CD4-positive, CD25-positive, alpha-beta regulatory T cell (primary cell): ENCODE measurements around the gene CPPED1. TPM values are rescaled to one million over a fixed set of nuclear protein-coding genes. Genes with fewer than 3 reads are reported as not detected.

ENCODE experiments used
- ATAC-seq, 2 donors: fragments of 150-1000 bp; cut with Tn5 transposase; one replicate each; pipeline ENCODE4 v1.10.0; 2021; ENCODE audit warnings: low read depth in 2 of 2, moderate number of reproducible peaks in 2 of 2, moderate library complexity in 1 of 2
- DNase-seq, 3 donors: peaks; one replicate each; pipeline versions ENCODE4 v3.0.0 to v3.0.0-alpha.2; 2012 to 2022; ENCODE audit warnings: mixed read lengths in 1 of 3
- H3K27ac ChIP-seq: one replicate; pipeline ENCODE4 v1.7.0; 2013; ENCODE audit warnings: mild to moderate bottlenecking, low read length; ENCODE audit not compliant: insufficient read depth, poor library complexity, severe bottlenecking
- H3K27me3 ChIP-seq: one replicate; pipeline ENCODE4 v1.7.0; 2013; ENCODE audit warnings: low read length; ENCODE audit not compliant: control insufficient read depth, insufficient read depth
- H3K36me3 ChIP-seq: one replicate; pipeline ENCODE4 v1.7.0; 2013; ENCODE audit warnings: mild to moderate bottlenecking, low read length, moderate library complexity; ENCODE audit not compliant: control insufficient read depth, insufficient read depth
- H3K4me1 ChIP-seq: 2 replicates; pipeline ENCODE4 v1.7.0; 2013; ENCODE audit warnings: mild to moderate bottlenecking, low read length; ENCODE audit not compliant: insufficient read depth, control insufficient read depth, poor library complexity, severe bottlenecking
- H3K4me3 ChIP-seq: one replicate; pipeline ENCODE4 v1.7.0; 2013; ENCODE audit warnings: low read depth, mild to moderate bottlenecking, low read length, moderate library complexity
- H3K9me3 ChIP-seq, 2 experiments: 1 replicate in 1 of 2; 2 replicates in 1 of 2; pipeline ENCODE4 v1.7.0; 2013; ENCODE audit warnings: low read length in 2 of 2, mild to moderate bottlenecking in 1 of 2, moderate library complexity in 1 of 2; ENCODE audit not compliant: control insufficient read depth in 2 of 2
- H3K27ac Mint-ChIP-seq, 3 donors: one replicate each; pipeline ENCODE4 v1.8.0; 2020 to 2022; ENCODE audit warnings: mild to moderate bottlenecking in 3 of 3, mixed read lengths in 3 of 3, moderate library complexity in 2 of 3
- H3K27me3 Mint-ChIP-seq: one replicate; pipeline ENCODE4 v1.8.0; 2022; ENCODE audit warnings: mild to moderate bottlenecking, mixed read lengths
- H3K36me3 Mint-ChIP-seq: one replicate; pipeline ENCODE4 v1.8.0; 2020; ENCODE audit warnings: mixed read lengths
- H3K4me1 Mint-ChIP-seq, 4 donors: one replicate each; pipeline ENCODE4 v1.8.0; 2020 to 2022; ENCODE audit warnings: mixed read lengths in 4 of 4, mild to moderate bottlenecking in 1 of 4
- H3K4me3 Mint-ChIP-seq, 4 donors: one replicate each; pipeline ENCODE4 v1.8.0; 2020 to 2022; ENCODE audit warnings: mild to moderate bottlenecking in 4 of 4, mixed read lengths in 4 of 4, moderate library complexity in 3 of 4
- H3K9me3 Mint-ChIP-seq, 7 donors: one replicate each; pipeline ENCODE4 v1.8.0; 2020 to 2022; ENCODE audit warnings: mixed read lengths in 7 of 7, mild to moderate bottlenecking in 3 of 7, moderate library complexity in 2 of 7
- polyA plus RNA-seq, 4 donors: library from polyadenylated mRNA; unstranded; fragments of 300-500 nt; fragmentation: Illumina TruSeq; gene quantifications; one replicate each; pipeline ENCODE4 v1.2.3, GENCODE V29; 2021
- total RNA-seq: library from RNA; stranded (reverse); gene quantifications from one replicate; pipeline ENCODE4 v1.2.3, GENCODE V29; 2022

CPPED1 gene
- total and polyA plus RNA-seq, 5 donors from 2014 or later, result 8.3 to 18.2 (median 10.1) TPM

GRCh38 chr16:12618515-12618914 lies 185.2 kb downstream of the CPPED1 start:
- H3K4me1 Mint-ChIP-seq, result peaks cover 2 to 15% (median 8%) of the 10 kb centered on the region in 4 donors
- Histone ChIP-seq H3K36me3 (no peaks in the 10 kb centered on the region), H3K4me3 (no peak overlapping the region), H3K9me3 (no peaks in the 10 kb centered on the region), H3K27me3 (no peaks in the 10 kb centered on the region), H3K27ac (no peak overlapping the region), H3K4me1 (no peaks in the 10 kb centered on the region)
- ATAC-seq, result no peak
- H3K36me3 Mint-ChIP-seq, result no peaks in the 10 kb centered on the region
- H3K9me3 Mint-ChIP-seq, result no peaks in the 10 kb centered on the region
- H3K27me3 Mint-ChIP-seq, result peaks cover 21% of the 10 kb centered on the region
- DNase-seq, result no peak
- H3K27ac Mint-ChIP-seq, result no peak overlapping the region
- no peak overlapping the region for H3K4me3 Mint-ChIP-seq

DNA sequence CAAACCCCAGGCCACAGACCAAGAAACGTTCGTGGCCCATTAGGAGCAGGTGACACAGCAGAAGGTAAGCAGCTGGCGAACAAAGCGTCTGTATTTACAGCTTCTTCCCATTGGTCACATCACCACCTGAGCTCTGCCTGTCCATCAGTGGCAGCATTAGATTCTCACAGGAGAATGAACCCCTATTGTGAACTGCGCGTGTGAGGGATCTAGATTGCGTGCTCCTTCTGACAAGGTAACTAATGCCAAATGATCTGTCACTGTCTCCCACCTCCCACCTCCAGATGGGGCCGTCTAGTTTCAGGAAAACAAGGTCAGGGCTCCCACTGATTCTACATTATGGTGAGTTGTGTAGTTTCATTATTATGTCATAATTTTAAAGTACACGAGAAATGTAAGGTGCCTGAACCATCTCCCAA lies 186.3 kb downstream of the CPPED1 start:
- no peak for ATAC-seq
- Mint-ChIP-seq H3K27ac (no peak overlapping the region), H3K4me3 (no peak overlapping the region)

DNA sequence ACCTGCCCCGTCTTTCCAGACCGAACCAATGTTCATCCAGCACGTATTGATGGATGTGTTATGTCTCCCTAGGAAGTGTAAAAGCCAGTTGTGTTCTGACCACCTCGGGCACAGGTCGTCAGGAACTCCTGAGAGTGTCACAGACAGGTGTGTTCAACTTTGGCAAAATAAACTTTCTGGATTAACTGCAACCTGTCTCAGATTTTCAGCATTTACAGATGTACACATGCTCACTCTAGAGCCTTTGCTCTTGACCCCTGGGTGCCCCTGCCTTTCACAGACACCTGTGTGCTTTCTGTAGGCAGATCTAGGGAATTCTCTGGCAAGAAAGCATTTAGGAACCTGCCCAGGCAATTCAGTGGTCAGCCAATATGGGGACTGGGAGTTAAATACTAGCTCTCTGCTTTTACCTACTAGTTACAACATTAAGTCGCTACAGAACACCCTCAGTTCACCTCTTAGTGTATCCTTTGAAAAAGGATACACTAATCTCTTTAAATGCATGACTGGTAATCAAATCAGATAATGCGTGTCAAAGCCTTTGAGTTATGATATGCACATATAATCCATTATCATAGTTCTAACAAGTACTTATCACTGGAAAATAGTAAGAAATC lies 188.9 kb downstream of the CPPED1 start:
- no peak overlapping the region for H3K4me3 Mint-ChIP-seq

More for the DNA sequence above, 186.3 kb downstream of the CPPED1 start:
- no peaks in the 10 kb centered on the region for H3K36me3 Mint-ChIP-seq
- Histone ChIP-seq H3K9me3 (no peaks in the 10 kb centered on the region), H3K27me3 (no peaks in the 10 kb centered on the region), H3K36me3 (no peaks in the 10 kb centered on the region), H3K4me3 (no peak overlapping the region), H3K4me1 (no peaks in the 10 kb centered on the region), H3K27ac (no peak overlapping the region)
- no peaks in the 10 kb centered on the region for H3K9me3 Mint-ChIP-seq
- H3K4me1 Mint-ChIP-seq, result peaks cover 5 to 23% (median 16%) of the 10 kb centered on the region in 4 donors
- peaks cover 23% of the 10 kb centered on the region for H3K27me3 Mint-ChIP-seq
- no peak for DNase-seq

GRCh38 chr16:12613992-12614661 lies 189.6 kb downstream of the CPPED1 start:
- Histone ChIP-seq H3K36me3 (no peaks in the 10 kb centered on the region), H3K27me3 (no peaks in the 10 kb centered on the region), H3K27ac (no peak overlapping the region), H3K4me1 (no peaks in the 10 kb centered on the region), H3K4me3 (no peak overlapping the region), H3K9me3 (no peaks in the 10 kb centered on the region)
- no peak for DNase-seq
- no peak overlapping the region for H3K4me3 Mint-ChIP-seq
- no peaks in the 10 kb centered on the region for H3K36me3 Mint-ChIP-seq
- H3K4me1 Mint-ChIP-seq, result peaks cover 5 to 23% (median 13%) of the 10 kb centered on the region in 4 donors
- ATAC-seq, result no peak
- H3K27me3 Mint-ChIP-seq, result peaks cover 31% of the 10 kb centered on the region
- H3K9me3 Mint-ChIP-seq, result no peaks in the 10 kb centered on the region
- H3K27ac Mint-ChIP-seq, result no peak overlapping the region

More for the DNA sequence above, 188.9 kb downstream of the CPPED1 start:
- no peaks in the 10 kb centered on the region for H3K4me1 ChIP-seq
- no peak overlapping the region for H3K4me3 ChIP-seq
- H3K27me3 Mint-ChIP-seq, result peaks cover 30% of the 10 kb centered on the region
- H3K27me3 ChIP-seq, result no peaks in the 10 kb centered on the region
- H3K27ac ChIP-seq, result no peak overlapping the region
- H3K27ac Mint-ChIP-seq, result no peak overlapping the region
- ATAC-seq (no peak), DNase-seq (no peak)
- no peaks in the 10 kb centered on the region for H3K9me3 ChIP-seq
- H3K4me1 Mint-ChIP-seq, result peaks cover 5 to 23% (median 14%) of the 10 kb centered on the region in 4 donors
- no peaks in the 10 kb centered on the region for H3K36me3 ChIP-seq
- H3K36me3 Mint-ChIP-seq, result no peaks in the 10 kb centered on the region
- H3K9me3 Mint-ChIP-seq, result no peaks in the 10 kb centered on the region

DNA sequence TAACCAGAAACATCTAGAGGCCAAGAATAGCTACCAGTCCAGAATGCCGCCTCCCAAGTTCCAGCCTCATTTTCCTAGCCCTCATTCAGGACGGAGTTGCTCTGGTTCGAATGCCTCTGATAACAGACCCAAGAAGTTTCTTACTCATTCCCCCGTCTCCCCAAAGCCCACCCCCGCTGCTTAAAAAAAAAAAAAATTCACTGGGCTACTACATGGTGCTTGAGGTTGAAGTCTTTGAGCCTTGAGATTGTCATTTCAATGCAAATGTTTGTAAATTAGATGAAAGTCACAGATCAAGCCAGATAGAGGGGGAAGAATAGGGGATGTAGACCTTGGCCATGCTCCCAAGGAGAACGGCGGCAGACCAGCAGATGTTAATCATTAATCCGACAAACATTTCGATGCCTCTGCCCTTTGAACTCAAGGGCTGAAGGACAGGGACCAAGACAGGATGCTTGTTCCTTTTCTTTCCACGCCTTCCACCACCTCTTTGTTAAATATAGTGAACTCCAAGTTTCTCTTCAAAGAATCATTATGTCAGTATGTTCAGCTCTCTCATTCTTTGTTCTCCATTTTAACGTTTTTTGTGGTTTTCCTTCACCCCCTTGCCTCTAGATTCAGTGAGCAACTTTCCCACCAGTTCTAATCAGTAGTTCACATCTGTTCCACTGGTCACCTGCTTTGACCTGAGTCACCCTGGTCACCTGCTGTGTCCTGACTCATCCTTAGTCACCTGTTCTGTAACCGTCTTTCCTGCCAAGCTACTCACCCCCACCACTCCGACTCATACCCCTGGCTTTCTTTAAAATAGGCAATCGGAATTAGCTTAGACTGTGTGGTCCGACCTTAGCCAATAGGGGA lies 190.3 kb downstream of the CPPED1 start:
- Histone ChIP-seq H3K27me3 (no peaks in the 10 kb centered on the region), H3K4me1 (no peaks in the 10 kb centered on the region), H3K4me3 (no peak overlapping the region), H3K9me3 (no peaks in the 10 kb centered on the region), H3K36me3 (no peaks in the 10 kb centered on the region), H3K27ac (no peak overlapping the region)
- DNase-seq, result peak in 1 of 3 donors; percentile 3
- Mint-ChIP-seq H3K27me3 (peaks cover 30% of the 10 kb centered on the region), H3K4me3 (peak overlapping the region in 3 of 4 donors; percentile 29 to 56 (median 56)), H3K4me1 (peaks cover 5 to 23% (median 13%) of the 10 kb centered on the region in 4 donors), H3K9me3 (peaks cover 0 to 4% (median 0%) of the 10 kb centered on the region in 7 donors), H3K27ac (peak overlapping the region in 2 of 3 donors; percentile 6 to 50), H3K36me3 (no peaks in the 10 kb centered on the region)
- peak in 1 of 2 donors; percentile 48 for ATAC-seq

DNA sequence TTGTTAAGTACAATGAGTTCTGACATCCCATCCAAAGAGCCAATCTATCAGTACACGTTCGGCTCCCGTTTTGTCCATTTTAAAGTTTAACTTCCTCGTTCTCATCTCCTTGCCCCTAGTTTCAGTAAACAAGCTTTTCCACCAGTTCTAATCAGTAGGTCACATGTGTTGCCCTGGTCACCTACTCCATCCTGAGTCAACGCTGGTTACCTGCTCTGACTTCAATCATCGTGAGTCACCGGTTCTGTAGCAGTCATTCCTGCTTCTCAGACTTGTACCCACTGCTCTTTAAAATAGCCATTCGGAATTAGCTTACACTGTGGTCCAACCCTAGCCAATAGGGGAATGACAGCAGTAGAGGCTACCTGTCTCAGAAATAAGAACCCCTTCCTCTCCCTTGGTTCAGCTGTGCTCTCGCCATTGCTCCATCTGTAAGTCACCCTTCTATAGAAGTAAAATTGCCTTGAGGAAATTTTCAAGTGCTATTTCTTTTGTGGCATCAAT lies 191.0 kb downstream of the CPPED1 start:
- Histone ChIP-seq H3K4me3 (no peak overlapping the region), H3K27ac (no peak overlapping the region), H3K36me3 (no peaks in the 10 kb centered on the region), H3K9me3 (no peaks in the 10 kb centered on the region), H3K4me1 (no peaks in the 10 kb centered on the region), H3K27me3 (no peaks in the 10 kb centered on the region)
- ATAC-seq, result no peak
- no peak for DNase-seq
- H3K36me3 Mint-ChIP-seq, result no peaks in the 10 kb centered on the region
- peaks cover 0 to 8% (median 0%) of the 10 kb centered on the region in 7 donors for H3K9me3 Mint-ChIP-seq
- H3K4me3 Mint-ChIP-seq, result no peak overlapping the region
- peak overlapping the region in 1 of 3 donors; percentile 6 for H3K27ac Mint-ChIP-seq
- H3K27me3 Mint-ChIP-seq, result peaks cover 29% of the 10 kb centered on the region
- H3K4me1 Mint-ChIP-seq, result peaks cover 5 to 23% (median 13%) of the 10 kb centered on the region in 4 donors

DNA sequence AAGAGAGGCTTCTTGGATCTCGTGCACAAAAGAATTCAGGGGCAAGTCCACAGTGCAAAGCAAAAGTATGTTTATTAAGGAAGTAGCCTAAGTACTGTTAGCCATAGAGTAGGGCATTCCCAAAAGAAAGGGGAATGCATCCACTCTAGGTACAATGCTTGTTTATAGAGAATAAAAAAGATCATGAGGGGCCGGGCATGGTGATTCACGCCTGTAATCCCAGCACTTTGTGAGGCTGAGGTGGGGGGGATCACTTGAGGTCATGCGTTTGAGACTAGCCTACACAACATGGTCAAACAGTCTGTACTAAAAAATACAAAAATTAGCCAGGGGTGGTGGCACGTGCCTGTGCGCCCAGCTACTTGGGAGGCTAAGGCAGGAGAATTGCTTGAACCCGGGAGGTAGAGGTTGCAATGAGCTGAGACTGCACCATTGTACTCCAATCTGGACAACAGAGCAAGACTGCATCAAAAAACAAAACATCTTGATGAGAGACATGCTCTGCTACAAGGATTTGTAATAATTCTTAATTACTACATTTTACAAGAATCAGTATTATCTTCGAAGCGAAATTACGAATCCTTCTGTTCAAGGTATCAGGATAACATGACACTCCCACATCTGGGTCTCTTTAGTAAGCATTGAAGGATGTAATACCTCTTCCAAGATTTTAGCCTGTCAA lies 191.6 kb downstream of the CPPED1 start:
- H3K27me3 ChIP-seq, result no peaks in the 10 kb centered on the region
- no peaks in the 10 kb centered on the region for H3K36me3 Mint-ChIP-seq
- ATAC-seq (no peak), DNase-seq (no peak)
- H3K36me3 ChIP-seq, result no peaks in the 10 kb centered on the region
- H3K4me3 ChIP-seq, result no peak overlapping the region
- no peak overlapping the region for H3K27ac ChIP-seq
- peaks cover 0 to 8% (median 0%) of the 10 kb centered on the region in 7 donors for H3K9me3 Mint-ChIP-seq
- peaks cover 31% of the 10 kb centered on the region for H3K27me3 Mint-ChIP-seq
- no peak overlapping the region for H3K27ac Mint-ChIP-seq
- H3K4me3 Mint-ChIP-seq, result no peak overlapping the region
- no peaks in the 10 kb centered on the region for H3K9me3 ChIP-seq
- peaks cover 5 to 18% (median 13%) of the 10 kb centered on the region in 4 donors for H3K4me1 Mint-ChIP-seq
- no peaks in the 10 kb centered on the region for H3K4me1 ChIP-seq
